ENCODE measurements around the gene PPP2R5E.

DNA sequence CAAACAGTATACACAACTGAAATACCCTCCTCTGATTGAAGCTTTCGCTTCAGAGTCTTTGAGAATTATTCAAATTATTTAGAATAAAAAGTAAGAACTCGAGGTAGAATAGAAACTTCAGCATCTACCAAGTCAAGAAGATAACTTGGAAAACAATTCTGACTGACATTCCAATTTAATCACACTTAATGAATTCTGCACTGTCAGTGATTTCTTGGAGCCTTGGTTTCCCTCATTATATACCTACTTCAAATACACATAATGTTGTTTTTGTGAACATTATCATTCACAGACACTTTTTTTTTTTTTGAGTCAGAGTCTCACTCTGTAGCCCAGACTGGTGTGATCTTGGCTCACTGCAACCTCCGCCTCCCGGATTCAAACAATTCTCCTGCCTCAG lies 27.9 kb downstream of the PPP2R5E start:
- TF ChIP-seq POLR2A (IDR thresholded peaks at IDR 0.05) = no peak
- TF ChIP-seq POLR2AphosphoS5 (IDR thresholded peaks at IDR 0.05) = no peak
- TF ChIP-seq, protein P1, sequence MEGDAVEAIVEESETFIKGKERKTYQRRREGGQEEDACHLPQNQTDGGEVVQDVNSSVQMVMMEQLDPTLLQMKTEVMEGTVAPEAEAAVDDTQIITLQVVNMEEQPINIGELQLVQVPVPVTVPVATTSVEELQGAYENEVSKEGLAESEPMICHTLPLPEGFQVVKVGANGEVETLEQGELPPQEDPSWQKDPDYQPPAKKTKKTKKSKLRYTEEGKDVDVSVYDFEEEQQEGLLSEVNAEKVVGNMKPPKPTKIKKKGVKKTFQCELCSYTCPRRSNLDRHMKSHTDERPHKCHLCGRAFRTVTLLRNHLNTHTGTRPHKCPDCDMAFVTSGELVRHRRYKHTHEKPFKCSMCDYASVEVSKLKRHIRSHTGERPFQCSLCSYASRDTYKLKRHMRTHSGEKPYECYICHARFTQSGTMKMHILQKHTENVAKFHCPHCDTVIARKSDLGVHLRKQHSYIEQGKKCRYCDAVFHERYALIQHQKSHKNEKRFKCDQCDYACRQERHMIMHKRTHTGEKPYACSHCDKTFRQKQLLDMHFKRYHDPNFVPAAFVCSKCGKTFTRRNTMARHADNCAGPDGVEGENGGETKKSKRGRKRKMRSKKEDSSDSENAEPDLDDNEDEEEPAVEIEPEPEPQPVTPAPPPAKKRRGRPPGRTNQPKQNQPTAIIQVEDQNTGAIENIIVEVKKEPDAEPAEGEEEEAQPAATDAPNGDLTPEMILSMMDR (IDR thresholded peaks at IDR 0.05) = no peak
- no peak for TF ChIP-seq EP300 (IDR thresholded peaks at IDR 0.05; ENCODE audit: low read depth)

Data from transverse colon (tissue), 4 donors.